A673 (cell line): ENCODE measurements around the gene VPS52. TPM values are rescaled to one million over a fixed set of nuclear protein-coding genes. Genes with fewer than 3 reads are reported as not detected.

ENCODE experiments used
- BruUV-seq: library from RNA; stranded (reverse); fragments of 400-500 nt; replicated peaks from 2 replicates; lab custom pipeline; 2021; lab: Mats Ljungman, UMichigan
- CTCF ChIA-PET: fragments of 300-600 bp; sonication (Branson Sonifier 250); formaldehyde crosslinking; loops from one replicate; lab custom pipeline; 2022; ENCODE audit warnings: antibody characterized with exemption; lab: Charles Lee
- POLR2A ChIA-PET: fragments of 300-600 bp; sonication (Branson Sonifier 250); formaldehyde crosslinking; loops from one replicate; lab custom pipeline; 2022; ENCODE audit warnings: antibody characterized with exemption; ENCODE audit not compliant: low non-redundant PET; lab: Charles Lee
- DNase-seq: peaks from one replicate; pipeline ENCODE4 v3.0.0-alpha.2; 2015; ENCODE audit warnings: low spot score
- H3K27ac ChIP-seq: fragments of 200-600 bp; sonication (generic); 2 replicates; pipeline ENCODE4 v1.5.1; 2016; ENCODE audit warnings: mixed run types, low read depth, mild to moderate bottlenecking, mixed read lengths, antibody characterized with exemption, low read length; ENCODE audit not compliant: poor library complexity, severe bottlenecking
- H3K27me3 ChIP-seq: fragments of 200-600 bp; sonication (generic); replicated peaks from 2 replicates; pipeline ENCODE4 v1.6.1; 2017; ENCODE audit warnings: mixed run types, low read depth, mild to moderate bottlenecking, mixed read lengths, antibody characterized with exemption, low read length; ENCODE audit not compliant: insufficient read depth, poor library complexity
- H3K36me3 ChIP-seq: fragments of 200-600 bp; sonication (generic); 2 replicates; pipeline ENCODE4 v1.6.1; 2016; ENCODE audit warnings: mixed run types, mild to moderate bottlenecking, mixed read lengths, antibody characterized with exemption, low read length; ENCODE audit not compliant: insufficient read depth, poor library complexity, severe bottlenecking
- H3K4me1 ChIP-seq: fragments of 200-600 bp; sonication (generic); 2 replicates; pipeline ENCODE4 v1.6.1; 2017; ENCODE audit warnings: mixed run types, mild to moderate bottlenecking, mixed read lengths, antibody characterized with exemption, low read length; ENCODE audit not compliant: insufficient read depth, poor library complexity, severe bottlenecking
- H3K4me3 ChIP-seq: fragments of 200-600 bp; sonication (generic); 2 replicates; pipeline ENCODE4 v1.5.1; 2016; ENCODE audit warnings: low read depth, mixed run types, mild to moderate bottlenecking, mixed read lengths, low read length; ENCODE audit not compliant: poor library complexity, severe bottlenecking
- H3K9me3 ChIP-seq: fragments of 200-600 bp; sonication (generic); 2 replicates; pipeline ENCODE4 v1.6.1; 2016; ENCODE audit warnings: mixed run types, low read depth, mild to moderate bottlenecking, mixed read lengths, antibody characterized with exemption, low read length; ENCODE audit not compliant: poor library complexity, severe bottlenecking
- EZH2 ChIP-seq: fragments of 200-600 bp; sonication (generic); IDR thresholded peaks from 2 replicates; pipeline ENCODE4 v1.6.1; 2017; ENCODE audit warnings: borderline replicate concordance, low read depth, mild to moderate bottlenecking, mixed read lengths, antibody characterized with exemption, low read length; ENCODE audit not compliant: poor library complexity, severe bottlenecking
- intact Hi-C: fragments of 100-400 bp; cut with micrococcal nuclease; formaldehyde crosslinking; loops from one replicate; pipeline ENCODE4 v1.10.0; 2022; ENCODE audit not compliant: unreplicated experiment
- total RNA-seq: library from RNA; stranded (reverse); gene quantifications from 2 replicates; pipeline ENCODE4 v1.2.3, GENCODE V29; 2021
- TF ChIP-seq, protein P1 (sequence below): fragments of 300-800, 200-600 bp; sonication (generic); conservative IDR thresholded peaks from 2 replicates; pipeline ENCODE4 v1.5.1; 2017; ENCODE audit warnings: low read depth, mild to moderate bottlenecking, antibody characterized with exemption, low read length, moderate library complexity, mixed read lengths

The VPS52 gene
- total RNA-seq, 1 experiment from 2014 or later: 58.2 TPM

- ChIA-PET POLR2A (interaction anchor here (0.7 to 1.4 kb wide), 4 partner anchors 9 to 171 kb away, joined by 4 to 7 read pairs (median 5); partner anchors contain the start of genes RPS18 and VPS52), CTCF (interaction anchor here (0.6 to 1.6 kb wide), 6 partner anchors 18 to 451 kb away, joined by 3 to 22 read pairs (median 4); no protein-coding TSS in a partner anchor)
- Histone ChIP-seq H3K9me3 (no peaks in the 10 kb centered on the region), H3K4me3 (peak overlapping the region; percentile 55), H3K36me3 (peaks cover 35% of the 10 kb centered on the region), H3K27me3 (no peaks in the 10 kb centered on the region), H3K27ac (peak overlapping the region; percentile 77), H3K4me1 (peaks cover 36% of the 10 kb centered on the region)
- DNase-seq: no peak
- no TSS peak for BruUV-seq
- TF ChIP-seq, protein P1, sequence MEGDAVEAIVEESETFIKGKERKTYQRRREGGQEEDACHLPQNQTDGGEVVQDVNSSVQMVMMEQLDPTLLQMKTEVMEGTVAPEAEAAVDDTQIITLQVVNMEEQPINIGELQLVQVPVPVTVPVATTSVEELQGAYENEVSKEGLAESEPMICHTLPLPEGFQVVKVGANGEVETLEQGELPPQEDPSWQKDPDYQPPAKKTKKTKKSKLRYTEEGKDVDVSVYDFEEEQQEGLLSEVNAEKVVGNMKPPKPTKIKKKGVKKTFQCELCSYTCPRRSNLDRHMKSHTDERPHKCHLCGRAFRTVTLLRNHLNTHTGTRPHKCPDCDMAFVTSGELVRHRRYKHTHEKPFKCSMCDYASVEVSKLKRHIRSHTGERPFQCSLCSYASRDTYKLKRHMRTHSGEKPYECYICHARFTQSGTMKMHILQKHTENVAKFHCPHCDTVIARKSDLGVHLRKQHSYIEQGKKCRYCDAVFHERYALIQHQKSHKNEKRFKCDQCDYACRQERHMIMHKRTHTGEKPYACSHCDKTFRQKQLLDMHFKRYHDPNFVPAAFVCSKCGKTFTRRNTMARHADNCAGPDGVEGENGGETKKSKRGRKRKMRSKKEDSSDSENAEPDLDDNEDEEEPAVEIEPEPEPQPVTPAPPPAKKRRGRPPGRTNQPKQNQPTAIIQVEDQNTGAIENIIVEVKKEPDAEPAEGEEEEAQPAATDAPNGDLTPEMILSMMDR: no peak
- no peak for TF ChIP-seq EZH2
- intact Hi-C loops: loop anchor here (5.0 to 10.0 kb wide), 2 partner anchors 75 to 97 kb away; partner anchors contain the start of genes CUTA, KIFC1 and PHF1
These were observed 45.7 kb upstream of the VPS52 start for GRCh38 chr6:33317419-33317668.

GRCh38 chr6:33316603-33317418, 45.1 kb upstream of the VPS52 start:
- no peak for DNase-seq
- ChIA-PET POLR2A (interaction anchor here (0.7 to 1.4 kb wide), 2 partner anchors 9 to 17 kb away, joined by 4 to 7 read pairs; no protein-coding TSS in a partner anchor), CTCF (interaction anchor here (0.6 to 1.6 kb wide), 3 partner anchors 17 to 155 kb away, joined by 3 to 22 read pairs (median 4); no protein-coding TSS in a partner anchor)
- Histone ChIP-seq H3K9me3 (no peaks in the 10 kb centered on the region), H3K36me3 (peaks cover 35% of the 10 kb centered on the region), H3K4me1 (peaks cover 40% of the 10 kb centered on the region), H3K27ac (peak overlapping the region; percentile 18), H3K4me3 (peak overlapping the region; percentile 55), H3K27me3 (no peaks in the 10 kb centered on the region)
- intact Hi-C loops: loop anchor here (5.0 to 10.0 kb wide), 2 partner anchors 75 to 98 kb away; partner anchors contain the start of genes CUTA, KIFC1 and PHF1
- BruUV-seq: no TSS peak
- TF ChIP-seq, protein P1: no peak
- TF ChIP-seq EZH2: no peak

DNA sequence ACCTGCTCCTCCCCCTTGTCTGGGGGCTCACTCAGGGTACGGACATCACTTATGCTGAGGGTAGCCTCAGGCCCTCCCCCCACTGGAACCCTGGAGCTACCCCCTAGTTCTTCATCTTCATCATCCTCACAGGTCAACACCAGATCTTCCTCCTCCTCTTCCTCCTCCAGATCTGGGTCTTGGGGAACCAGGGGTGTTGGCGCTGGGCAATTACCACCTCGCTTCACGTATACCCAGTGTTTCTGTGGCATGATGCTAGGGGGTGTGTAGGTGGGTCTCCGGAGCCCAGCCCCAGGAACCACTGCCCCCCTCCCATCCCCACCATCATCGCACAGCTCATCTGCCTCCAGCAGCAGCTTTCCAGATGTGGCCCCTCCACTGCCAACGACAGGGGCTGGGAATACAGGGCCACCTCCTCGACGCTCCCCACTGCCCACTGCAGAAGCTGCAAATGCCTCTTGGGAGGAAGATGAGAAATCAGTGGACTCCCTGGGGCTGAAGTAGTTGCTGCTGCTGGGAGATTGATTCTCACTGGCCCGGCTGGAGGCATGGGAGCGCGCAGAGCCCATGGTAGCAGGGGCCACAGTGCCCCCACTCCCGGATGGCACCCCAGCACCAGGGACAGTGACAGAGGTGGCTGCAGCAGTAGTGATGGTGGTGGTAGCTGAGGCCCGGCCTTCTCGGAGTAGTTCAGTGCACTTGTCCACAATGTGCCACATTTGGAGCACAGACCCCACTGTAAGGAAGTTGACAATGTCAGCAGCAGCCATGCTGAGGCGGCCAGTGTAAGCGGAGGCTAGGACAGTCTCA, 44.3 kb upstream of the VPS52 start:
- no peak overlapping the region for H3K4me3 ChIP-seq
- POLR2A ChIA-PET: no interaction called here
- intact Hi-C loops: loop anchor here (5.0 to 10.0 kb wide), 2 partner anchors 76 to 99 kb away; partner anchors contain the start of genes CUTA, KIFC1 and PHF1
- no peaks in the 10 kb centered on the region for H3K27me3 ChIP-seq
- no peak for DNase-seq
- peaks cover 32% of the 10 kb centered on the region for H3K4me1 ChIP-seq
- H3K27ac ChIP-seq: peak overlapping the region; percentile 18
- peaks cover 30% of the 10 kb centered on the region for H3K36me3 ChIP-seq
- H3K9me3 ChIP-seq: no peaks in the 10 kb centered on the region
- CTCF ChIA-PET: interaction anchor here (0.6 kb wide), 1 partner anchor 68 kb away, joined by 3 read pairs; no protein-coding TSS in a partner anchor
- BruUV-seq: no TSS peak
- TF ChIP-seq, protein P1: no peak
